HCT116 (cell line): Measurements from ENCODE around the gene ATG4C. TPM values are rescaled to one million over a fixed set of nuclear protein-coding genes. Genes with fewer than 3 reads are reported as not detected.

Source experiments
- ATAC-seq: fragments of 200-7000 bp; cut with Tn5 transposase; 2 replicates; pipeline ENCODE4 v1.9.1; 2020; ENCODE audit warnings: mild to moderate bottlenecking, moderate library complexity
- BruUV-seq: library from RNA; stranded (reverse); fragments of 400-500 nt; replicated peaks from 2 replicates; lab custom pipeline; 2021; lab: Mats Ljungman, UMichigan
- CTCF ChIA-PET: fragments of 300-600 bp; sonication (Branson Sonifier 250); formaldehyde crosslinking; loops from one replicate; lab custom pipeline; 2021; ENCODE audit warnings: antibody characterized with exemption; lab: Charles Lee
- POLR2A ChIA-PET: fragments of 300-600, 350-600 bp; sonication (Branson Sonifier 250); formaldehyde crosslinking; loops from one replicate; lab custom pipeline; 2021; ENCODE audit warnings: antibody characterized with exemption; lab: Charles Lee
- RAD21 ChIA-PET, 2 experiments: fragments of 300-600 bp; sonication (Branson Sonifier 250); formaldehyde crosslinking; loops; one replicate each; lab custom pipeline; 2023; ENCODE audit warnings: low total read pairs in 2 of 2; ENCODE audit not compliant: uncharacterized antibody in 2 of 2, unreplicated experiment in 2 of 2, low non-redundant PET in 1 of 2; lab: Charles Lee
- DNase-seq: peaks from one replicate; pipeline ENCODE4 v3.0.0-alpha.2; 2010; ENCODE audit warnings: low read depth, low spot score
- H2AFZ ChIP-seq: fragments of 200-600 bp; shearing (Covaris generic), sonication (generic); 2 replicates; pipeline ENCODE4 v1.6.1; 2017; ENCODE audit warnings: low read depth, mixed run types, mixed read lengths, antibody characterized with exemption, low read length; ENCODE audit not compliant: poor library complexity, severe bottlenecking
- H3K27ac ChIP-seq: 2 replicates; pipeline ENCODE4 v1.5.1; 2012; ENCODE audit warnings: low read depth, low read length
- H3K27me3 ChIP-seq: fragments of 200-600 bp; sonication (generic); 2 replicates; pipeline ENCODE4 v1.6.1; 2016; ENCODE audit warnings: mixed run types, low read length, mixed read lengths; ENCODE audit not compliant: insufficient read depth
- H3K36me3 ChIP-seq, 2 experiments: fragments of 200-500 bp in 1 of 2; fragments of 200-600 bp in 1 of 2; sonication (Bioruptor generic) in 1 of 2; sonication (generic) in 1 of 2; 2 replicates each; pipeline versions ENCODE4 v1.5.1 to v1.6.1; 2014 to 2016; ENCODE audit warnings: low read length in 2 of 2, inconsistent platforms in 1 of 2, mixed read lengths in 1 of 2, mixed run types in 1 of 2; ENCODE audit not compliant: insufficient read depth in 2 of 2, control insufficient read depth in 1 of 2
- H3K4me1 ChIP-seq, 2 experiments: fragments of 200-600 bp in 1 of 2; sonication (generic) in 1 of 2; 2 replicates each; pipeline versions ENCODE4 v1.5.1 to v1.6.1; 2012 to 2017; ENCODE audit warnings: low read length in 2 of 2, inconsistent platforms in 1 of 2, mild to moderate bottlenecking in 1 of 2, mixed read lengths in 1 of 2, mixed run types in 1 of 2, moderate library complexity in 1 of 2; ENCODE audit not compliant: insufficient read depth in 2 of 2, control insufficient read depth in 1 of 2
- H3K4me2 ChIP-seq: fragments of 200-600 bp; sonication (generic); 2 replicates; pipeline ENCODE4 v1.6.1; 2017; ENCODE audit warnings: mixed run types, low read length, mixed read lengths
- H3K4me3 ChIP-seq, 2 experiments: fragments of 200-600 bp in 1 of 2; sonication (generic) in 1 of 2; replicated peaks in 1 of 2; 2 replicates each; pipeline ENCODE4 v1.5.1; 2011 to 2016; ENCODE audit warnings: low read length in 2 of 2, control low read depth in 1 of 2, low read depth in 1 of 2, mild to moderate bottlenecking in 1 of 2, mixed read lengths in 1 of 2, mixed run types in 1 of 2
- H3K79me2 ChIP-seq: fragments of 200-600 bp; sonication (generic); 2 replicates; pipeline ENCODE4 v1.6.1; 2017; ENCODE audit warnings: mild to moderate bottlenecking, mixed run types, low read length, moderate library complexity, mixed read lengths; ENCODE audit not compliant: insufficient read depth
- H3K9ac ChIP-seq: fragments of 200-600 bp; sonication (generic); 2 replicates; pipeline ENCODE4 v1.6.1; 2016; ENCODE audit warnings: low read length, mixed read lengths
- H3K9me2 ChIP-seq: fragments of 200-600 bp; sonication (generic), shearing (Covaris generic); 2 replicates; pipeline ENCODE4 v1.6.1; 2017; ENCODE audit warnings: mixed run types, mild to moderate bottlenecking, moderate library complexity; ENCODE audit not compliant: insufficient read depth
- H3K9me3 ChIP-seq, 2 experiments: fragments of 200-500 bp in 1 of 2; fragments of 200-600 bp in 1 of 2; sonication (Bioruptor generic) in 1 of 2; sonication (generic) in 1 of 2; 2 replicates each; pipeline ENCODE4 v1.6.1; 2014 to 2017; ENCODE audit warnings: low read length in 2 of 2, mixed read lengths in 2 of 2, inconsistent platforms in 1 of 2, low read depth in 1 of 2, mild to moderate bottlenecking in 1 of 2, mixed run types in 1 of 2, moderate library complexity in 1 of 2; ENCODE audit not compliant: control insufficient read depth in 1 of 2, insufficient read depth in 1 of 2
- H4K20me1 ChIP-seq: fragments of 200-600 bp; sonication (generic), shearing (Covaris generic); 2 replicates; pipeline ENCODE4 v1.6.1; 2017; ENCODE audit warnings: mixed run types, mild to moderate bottlenecking, moderate library complexity; ENCODE audit not compliant: insufficient read depth
- CBX3 ChIP-seq: IDR thresholded peaks from 2 replicates; pipeline ENCODE4 v1.6.1; 2012; ENCODE audit warnings: low read depth
- CTCF ChIP-seq, 3 experiments: fragments of 200-600 bp in 1 of 3; sonication (generic) in 1 of 3; IDR thresholded peaks in 2 of 3; conservative IDR thresholded peaks in 1 of 3; 2 replicates each; pipeline ENCODE4 v1.5.1; 2012 to 2017; ENCODE audit warnings: low read depth in 2 of 3, low read length in 2 of 3, antibody characterized with exemption in 1 of 3, borderline replicate concordance in 1 of 3, control low read depth in 1 of 3, mild to moderate bottlenecking in 1 of 3, mixed read lengths in 1 of 3, mixed run types in 1 of 3, moderate library complexity in 1 of 3; ENCODE audit not compliant: insufficient read depth in 1 of 3
- EGR1 ChIP-seq: IDR thresholded peaks from 2 replicates; pipeline ENCODE4 v1.6.1; 2012; ENCODE audit warnings: low read depth
- EZH2phosphoT487 ChIP-seq: fragments of 200-600 bp; IDR thresholded peaks from 2 replicates; pipeline ENCODE4 v1.6.1; 2018; ENCODE audit warnings: antibody characterized with exemption, borderline replicate concordance
- MAX ChIP-seq: IDR thresholded peaks from 2 replicates; pipeline ENCODE4 v1.6.1; 2012
- RAD21 ChIP-seq: IDR thresholded peaks from 2 replicates; pipeline ENCODE4 v1.6.1; 2012; ENCODE audit warnings: low read depth, mild to moderate bottlenecking
- REST ChIP-seq: IDR thresholded peaks from 2 replicates; pipeline ENCODE4 v1.6.1; 2012; ENCODE audit warnings: low read depth
- SIN3A ChIP-seq: IDR thresholded peaks from 2 replicates; pipeline ENCODE4 v1.6.1; 2012; ENCODE audit warnings: low read depth
- YY1 ChIP-seq: IDR thresholded peaks from 2 replicates; pipeline ENCODE4 v1.6.1; 2011; ENCODE audit warnings: low read length, low read depth, moderate library complexity, mild to moderate bottlenecking; ENCODE audit not compliant: insufficient replicate concordance; ENCODE audit errors: extremely low read depth
- ZBTB33 ChIP-seq: IDR thresholded peaks from 2 replicates; pipeline ENCODE4 v1.6.1; 2011; ENCODE audit warnings: mild to moderate bottlenecking, low read length, moderate library complexity; ENCODE audit not compliant: insufficient replicate concordance; ENCODE audit errors: extremely low read depth
- ZNF274 ChIP-seq: fragments of 200-500 bp; sonication (Bioruptor generic); IDR thresholded peaks from 2 replicates; pipeline ENCODE4 v1.6.1; 2014; ENCODE audit warnings: mild to moderate bottlenecking, low read depth, low read length, inconsistent platforms
- intact Hi-C: fragments of 100-400 bp; cut with micrococcal nuclease; formaldehyde crosslinking; loops from 2 replicates; pipeline ENCODE4 v1.10.0; 2022
- total RNA-seq: library from RNA; stranded (reverse); gene quantifications from one replicate; pipeline ENCODE4 v1.2.1, GENCODE V29; 2021; ENCODE audit not compliant: unreplicated experiment

The ATG4C gene
- total RNA-seq, 1 experiment from 2014 or later: 11.8 TPM

GRCh38 chr1:62849031-62849430 lies 65.1 kb downstream of the ATG4C start:
- H2AFZ ChIP-seq: no peak overlapping the region
- ChIA-PET POLR2A (no interaction called here), RAD21 (no interaction called here), CTCF (interaction anchor here (0.7 to 1.6 kb wide), 6 partner anchors 9 to 408 kb away, joined by 3 to 6 read pairs (median 4); no protein-coding TSS in a partner anchor)
- no peak overlapping the region for H3K4me2 ChIP-seq
- no peak overlapping the region for H3K4me3 ChIP-seq
- H3K4me1 ChIP-seq: no peaks in the 10 kb centered on the region
- DNase-seq (no peak), ATAC-seq (peak; percentile 78)
- H3K79me2 ChIP-seq: no peaks in the 10 kb centered on the region
- H4K20me1 ChIP-seq: no peaks in the 10 kb centered on the region
- no peak overlapping the region for H3K27ac ChIP-seq
- H3K36me3 ChIP-seq: no peaks in the 10 kb centered on the region
- no TSS peak for BruUV-seq
- intact Hi-C loops: loop anchor here (10.0 kb wide), 2 partner anchors 296 to 596 kb away; no protein-coding TSS in a partner anchor
- H3K27me3 ChIP-seq: no peaks in the 10 kb centered on the region
- no peaks in the 10 kb centered on the region for H3K9me3 ChIP-seq
- no peak overlapping the region for H3K9ac ChIP-seq
- TF ChIP-seq SIN3A (no peak), ZNF274 (no peak), EZH2phosphoT487 (no peak), CBX3 (no peak), CTCF (IDR thresholded peaks at IDR 0.05 in 2 of 3, conservative IDR thresholded peaks at IDR 0.05 in 1 of 3; ENCODE audit: borderline replicate concordance in 1 of 3, insufficient read depth in 1 of 3, low read depth in 2 of 3, low read length in 2 of 3) (peak; percentile 8 to 57 (median 41); a peak in 3 of 6 replicates), YY1 (no peak), REST (no peak), RAD21 (peak; percentile 25; the same call in 1 of the 2 replicates), ZBTB33 (no peak), EGR1 (no peak), MAX (no peak)
- H3K9me2 ChIP-seq: no peaks in the 10 kb centered on the region
